BLaER1 treated with 17β-estradiol and CSF1 and Interleukin-3, amounts not matched to agents 10 nM and 100 nM (cell line): ENCODE measurements around the gene ILKAP.
"Not testable (repeated sequence)": the region's sequence is repeated elsewhere in the genome, so short reads cannot be mapped to it uniquely, and the experiment has no call there.

ENCODE experiments used
- H3K27ac ChIP-seq, 11 experiments: shearing (Covaris generic); formaldehyde crosslinking; 2 replicates each; pipeline ENCODE4 v1.8.1; 2022
- H3K27me3 ChIP-seq, 11 experiments: shearing (Covaris generic); formaldehyde crosslinking; 2 replicates each; pipeline ENCODE4 v1.8.1; 2022
- H3K36me3 ChIP-seq, 11 experiments: shearing (Covaris generic); formaldehyde crosslinking; 2 replicates each; pipeline ENCODE4 v1.8.1; 2022
- H3K4me1 ChIP-seq, 10 experiments: shearing (Covaris generic); formaldehyde crosslinking; 2 replicates each; pipeline ENCODE4 v1.8.1; 2022
- H3K4me2 ChIP-seq, 11 experiments: shearing (Covaris generic); formaldehyde crosslinking; 2 replicates each; pipeline ENCODE4 v1.8.1; 2022
- H3K4me3 ChIP-seq, 10 experiments: shearing (Covaris generic); formaldehyde crosslinking; 2 replicates each; pipeline ENCODE4 v1.8.1; 2022
- H3K9ac ChIP-seq, 11 experiments: shearing (Covaris generic); formaldehyde crosslinking; 2 replicates each; pipeline ENCODE4 v1.8.1; 2022
- H3K9me3 ChIP-seq, 11 experiments: shearing (Covaris generic); formaldehyde crosslinking; replicated peaks in 1 of 11; 2 replicates each; pipeline ENCODE4 v1.8.1; 2022
- H4K20me1 ChIP-seq, 11 experiments: shearing (Covaris generic); formaldehyde crosslinking; 2 replicates each; pipeline ENCODE4 v1.8.1; 2022
- Cebpa-rat ChIP-seq, 11 experiments: shearing (Covaris generic); IDR thresholded peaks; 2 replicates each; pipeline ENCODE4 v1.8.1; 2022

ILKAP gene

DNA sequence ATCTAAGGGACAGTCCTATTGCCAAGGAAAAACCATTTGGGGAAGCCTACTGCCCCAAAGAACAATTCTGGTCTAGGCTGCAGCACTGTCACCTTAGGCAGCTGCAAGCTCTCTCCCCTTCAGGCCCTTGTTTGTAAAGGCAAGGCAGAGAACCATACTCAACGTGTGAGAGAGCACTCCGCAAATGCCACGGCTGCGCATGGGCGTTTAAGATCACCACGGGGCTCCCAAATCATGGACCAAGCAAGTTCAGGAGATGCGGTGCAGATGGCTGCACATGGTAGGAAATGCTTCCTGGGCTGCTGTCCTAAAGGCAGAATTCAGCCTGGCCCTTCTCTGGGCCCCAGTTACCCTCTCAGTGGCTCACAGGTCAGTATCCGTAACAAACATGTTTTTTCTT, 29.2 kb downstream of the ILKAP start:
- H3K4me2 ChIP-seq, result no peak overlapping the region
- H4K20me1 ChIP-seq, result peaks cover 0 to 35% (median 0%) of the 10 kb centered on the region in 11 experiments; a peak in 6 of 22 replicates
- no peaks in the 10 kb centered on the region for H3K9me3 ChIP-seq
- no peak overlapping the region for H3K4me3 ChIP-seq
- H3K36me3 ChIP-seq, result peaks cover 88 to 99% (median 94%) of the 10 kb centered on the region in 11 experiments
- H3K27me3 ChIP-seq, result no peaks in the 10 kb centered on the region
- H3K27ac ChIP-seq, result peak overlapping the region in 2 of 11 experiments; percentile 22 to 95; a peak in 1 of 22 replicates
- peaks cover 15 to 41% (median 29%) of the 10 kb centered on the region in 10 experiments for H3K4me1 ChIP-seq
- no peak overlapping the region for H3K9ac ChIP-seq
- no peak for TF ChIP-seq Cebpa-rat (IDR thresholded peaks at IDR 0.05)

GRCh38 chr2:238173692-238174091, 29.8 kb downstream of the ILKAP start:
- TF ChIP-seq Cebpa-rat (IDR thresholded peaks at IDR 0.05), result no peak
- no peak overlapping the region for H3K4me2 ChIP-seq
- peaks cover 82 to 99% (median 94%) of the 10 kb centered on the region in 11 experiments for H3K36me3 ChIP-seq
- no peak overlapping the region for H3K4me3 ChIP-seq
- H3K9ac ChIP-seq, result no peak overlapping the region
- H3K27me3 ChIP-seq, result no peaks in the 10 kb centered on the region
- H3K27ac ChIP-seq, result peak overlapping the region in 2 of 11 experiments; percentile 94 to 95; a peak in 3 of 22 replicates
- H3K4me1 ChIP-seq, result peaks cover 15 to 47% (median 34%) of the 10 kb centered on the region in 10 experiments
- H4K20me1 ChIP-seq, result peaks cover 0 to 35% (median 0%) of the 10 kb centered on the region in 11 experiments; a peak in 5 of 22 replicates
- no peaks in the 10 kb centered on the region for H3K9me3 ChIP-seq

DNA sequence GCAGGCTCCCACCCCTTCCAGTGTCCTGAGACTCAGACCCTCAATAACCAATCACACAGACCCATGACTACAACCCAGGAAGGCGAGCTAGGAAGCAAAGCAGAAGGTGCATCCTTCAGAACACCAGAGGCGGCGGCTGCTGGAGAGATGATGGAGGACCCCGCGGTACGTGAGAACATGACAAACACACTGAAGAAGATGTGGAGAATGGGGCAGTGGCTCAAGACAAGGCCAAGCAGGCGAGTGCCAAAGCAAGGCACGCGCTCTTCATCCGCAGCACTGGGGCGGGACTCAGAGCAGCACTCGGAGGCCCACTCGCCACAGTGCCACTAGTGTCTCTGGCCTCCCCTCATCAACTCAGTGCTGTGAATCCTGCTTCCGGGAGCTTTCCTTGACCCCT, 31.1 kb downstream of the ILKAP start:
- Histone ChIP-seq H3K4me2 (peak overlapping the region in 2 of 11 experiments; percentile 90 to 91; a peak in 2 of 22 replicates), H4K20me1 (peaks cover 0 to 35% (median 0%) of the 10 kb centered on the region in 11 experiments; a peak in 4 of 22 replicates), H3K4me1 (peaks cover 15 to 60% (median 46%) of the 10 kb centered on the region in 10 experiments), H3K9ac (peak overlapping the region in 1 of 11 experiments; percentile 12; a peak in 2 of 22 replicates), H3K9me3 (no peaks in the 10 kb centered on the region), H3K36me3 (peaks cover 80 to 99% (median 94%) of the 10 kb centered on the region in 11 experiments), H3K27me3 (no peaks in the 10 kb centered on the region), H3K27ac (peak overlapping the region in 6 of 11 experiments; percentile 23 to 95 (median 91); a peak in 7 of 22 replicates), H3K4me3 (no peak overlapping the region)
- no peak for TF ChIP-seq Cebpa-rat (IDR thresholded peaks at IDR 0.05)

GRCh38 chr2:238171575-238172187, 31.8 kb downstream of the ILKAP start:
- peaks cover 80 to 97% (median 92%) of the 10 kb centered on the region in 11 experiments for H3K36me3 ChIP-seq
- peaks cover 15 to 60% (median 47%) of the 10 kb centered on the region in 10 experiments for H3K4me1 ChIP-seq
- peak overlapping the region in 3 of 11 experiments; percentile 14 to 77 (median 16); a peak in 2 of 22 replicates for H3K9ac ChIP-seq
- peak overlapping the region in 6 of 11 experiments; percentile 70 to 91 (median 79); a peak in 12 of 22 replicates for H3K4me2 ChIP-seq
- H3K27ac ChIP-seq, result peak overlapping the region in 7 of 11 experiments; percentile 78 to 95 (median 89); a peak in 14 of 22 replicates
- no peak for TF ChIP-seq Cebpa-rat (IDR thresholded peaks at IDR 0.05)
- H3K27me3 ChIP-seq, result no peaks in the 10 kb centered on the region
- no peak overlapping the region for H3K4me3 ChIP-seq
- no peaks in the 10 kb centered on the region for H3K9me3 ChIP-seq
- peaks cover 0 to 39% (median 0%) of the 10 kb centered on the region in 11 experiments; a peak in 6 of 22 replicates for H4K20me1 ChIP-seq

- peaks cover 15 to 60% (median 47%) of the 10 kb centered on the region in 10 experiments for H3K4me1 ChIP-seq
- H3K36me3 ChIP-seq, result peaks cover 77 to 95% (median 88%) of the 10 kb centered on the region in 11 experiments
- H3K4me2 ChIP-seq, result peak overlapping the region in 9 of 11 experiments; percentile 46 to 91 (median 76); a peak in 18 of 22 replicates
- H3K27me3 ChIP-seq, H3K9me3 ChIP-seq, H3K4me3 ChIP-seq: not testable (repeated sequence)
- peak overlapping the region in 9 of 11 experiments; percentile 52 to 95 (median 86); a peak in 18 of 22 replicates for H3K27ac ChIP-seq
- peak overlapping the region in 6 of 11 experiments; percentile 63 to 80 (median 74); a peak in 11 of 22 replicates for H3K9ac ChIP-seq
- TF ChIP-seq Cebpa-rat (IDR thresholded peaks at IDR 0.05), result peak in 4 of 11 experiments; percentile 14 to 45 (median 34); a peak in 7 of 22 replicates
- peaks cover 0 to 45% (median 0%) of the 10 kb centered on the region in 11 experiments; a peak in 6 of 22 replicates for H4K20me1 ChIP-seq
Observed at GRCh38 chr2:238171072-238171431, 32.4 kb downstream of the ILKAP start.

GRCh38 chr2:238170386-238171071, 33.0 kb downstream of the ILKAP start:
- Histone ChIP-seq H3K27ac (peak overlapping the region in 9 of 11 experiments; percentile 52 to 95 (median 86); a peak in 18 of 22 replicates), H4K20me1 (peaks cover 0 to 46% (median 0%) of the 10 kb centered on the region in 11 experiments; a peak in 7 of 22 replicates), H3K4me2 (peak overlapping the region; percentile 29 to 91 (median 75)), H3K27me3 (no peaks in the 10 kb centered on the region), H3K4me3 (peak overlapping the region in 2 of 10 experiments; percentile 22 to 46; a peak in 3 of 20 replicates), H3K9ac (peak overlapping the region in 8 of 11 experiments; percentile 25 to 80 (median 70); a peak in 15 of 22 replicates), H3K4me1 (peaks cover 15 to 60% (median 47%) of the 10 kb centered on the region in 10 experiments), H3K9me3 (no peaks in the 10 kb centered on the region), H3K36me3 (peaks cover 73 to 96% (median 85%) of the 10 kb centered on the region in 11 experiments)
- no peak for TF ChIP-seq Cebpa-rat (IDR thresholded peaks at IDR 0.05)

DNA sequence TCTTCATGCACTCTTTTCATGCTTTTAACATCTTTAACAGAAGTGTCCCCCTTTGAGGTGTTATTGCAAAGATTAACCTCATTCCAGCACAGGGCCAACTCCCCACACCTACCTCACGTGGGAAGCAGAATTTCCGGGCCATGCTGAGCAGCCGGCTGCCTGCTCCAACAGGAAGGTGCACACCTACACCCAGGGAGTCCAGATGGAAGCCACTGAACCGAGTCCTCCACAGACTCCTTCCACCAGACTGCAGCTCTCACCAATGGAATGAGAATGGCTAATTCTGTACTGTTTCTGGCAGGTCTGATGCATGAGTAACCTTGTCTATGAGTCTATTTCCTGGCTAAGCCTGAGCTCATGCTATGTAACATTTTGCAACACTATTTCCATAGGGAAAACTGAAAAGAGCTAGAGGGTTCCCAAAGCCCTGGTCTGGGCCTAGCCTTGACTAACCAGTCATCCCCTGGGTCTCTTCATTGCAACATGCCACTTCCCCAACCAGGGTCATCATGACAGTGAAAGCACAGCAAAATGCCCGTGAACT, 33.7 kb downstream of the ILKAP start:
- H3K9me3 ChIP-seq, result no peaks in the 10 kb centered on the region
- H3K9ac ChIP-seq, result peak overlapping the region in 8 of 11 experiments; percentile 51 to 80 (median 70); a peak in 16 of 22 replicates
- TF ChIP-seq Cebpa-rat (IDR thresholded peaks at IDR 0.05), result peak in 9 of 11 experiments; percentile 30 to 96 (median 89); a peak in 17 of 22 replicates
- H3K4me3 ChIP-seq, result peak overlapping the region in 4 of 10 experiments; percentile 2 to 46 (median 36); a peak in 5 of 20 replicates
- H4K20me1 ChIP-seq, result peaks cover 0 to 46% (median 0%) of the 10 kb centered on the region in 11 experiments; a peak in 7 of 22 replicates
- H3K4me2 ChIP-seq, result peak overlapping the region; percentile 29 to 91 (median 75); a peak in 21 of 22 replicates
- peak overlapping the region in 10 of 11 experiments; percentile 11 to 95 (median 86); a peak in 19 of 22 replicates for H3K27ac ChIP-seq
- peaks cover 15 to 60% (median 47%) of the 10 kb centered on the region in 10 experiments for H3K4me1 ChIP-seq
- H3K36me3 ChIP-seq, result peaks cover 66 to 90% (median 78%) of the 10 kb centered on the region in 11 experiments
- H3K27me3 ChIP-seq, result no peaks in the 10 kb centered on the region
